Heart left ventricle (tissue), 13 donors: Measurements from ENCODE around the gene MFAP3.

ENCODE experiments used
- CTCF ChIP-seq, 12 donors: fragments of 200-600 bp; sonication (generic) in 4 of 12; IDR thresholded peaks; one replicate each; pipeline versions ENCODE4 v1.5.0 to v1.8.0; 2018 to 2022; ENCODE audit warnings: antibody characterized with exemption in 12 of 12, mild to moderate bottlenecking in 5 of 12
- POLR2A ChIP-seq, 2 donors: fragments of 450-650 bp; IDR thresholded peaks; one replicate each; pipeline ENCODE4 v1.6.1; 2017; ENCODE audit warnings: antibody characterized with exemption in 2 of 2, mild to moderate bottlenecking in 2 of 2, moderate library complexity in 2 of 2
- donor health status: ischemic (EF 13 %, LVEDD 7.1; RV severe dilation, severe dysfunction).
- donor health status: DM: no; HTN: yes; CAD: no.
- donor health status: DM: no; HTN: no; CAD: no.
- donor health status: ischemic (EF 25% LVEDD 6.9; RV normal size, moderate dysfunction).
- donor health status: ischemic (EF 25% LVEDD 5.7; RV mildly dilated, moderate dysfunction).
- donor health status: ischemic (EF 35%, LVEDD 5.7; RV mildly dilated, moderate dysfunction).
- donor health status: nonischemic (EF 11% LVEDD 7.7; RV severe dilation, severe dysfunction).
- donor health status: DM: yes; HTN: yes; CAD: no.
- donor health status: PGD.
- donor health status: ischemic (EF 29% LVEDD 5.4; RV normal size, mild dysfunction).
- donor health status: nonischemic (EF 23%, LVEDD 6.1; RV moderate dilation, normal function).

- TF ChIP-seq CTCF (IDR thresholded peaks at IDR 0.05) (no peak), POLR2A (IDR thresholded peaks at IDR 0.05) (no peak)
Observed at GRCh38 chr5:154042766-154043165, 4.0 kb downstream of the MFAP3 start.
